H54 (cell line): ENCODE results near the gene SIAH1.
A peak's percentile ranks its signal among the peaks of the same experiment; 100 is the strongest.
"Not testable (repeated sequence)": the region's sequence is repeated elsewhere in the genome, so short reads cannot be mapped to it uniquely, and the experiment has no call there.

ENCODE experiments used
- DNase-seq: peaks from one replicate; pipeline ENCODE4 v3.0.0; 2011; ENCODE audit warnings: low spot score, mixed read lengths; ENCODE audit not compliant: insufficient read length
- FAIRE-seq: peaks from 3 replicates; lab custom pipeline; 2011; peaks lifted over from hg19 to GRCh38; lab: Jason Lieb, UNC
- POLR2A ChIP-seq: IDR thresholded peaks from 2 replicates; pipeline ENCODE4 v1.6.1; 2011; ENCODE audit warnings: low read depth, mild to moderate bottlenecking, low read length

Gene SIAH1

GRCh38 chr16:48381201-48381600 is 4.0 kb downstream of the SIAH1 start:
- FAIRE-seq (no peak), DNase-seq (no peak)
- TF ChIP-seq POLR2A: no peak

GRCh38 chr16:48378836-48379235 is 6.4 kb downstream of the SIAH1 start:
- TF ChIP-seq POLR2A: no peak
- FAIRE-seq: no peak
- DNase-seq: no peak

GRCh38 chr16:48378276-48378675 is 6.9 kb downstream of the SIAH1 start:
- no peak for FAIRE-seq
- no peak for TF ChIP-seq POLR2A
- DNase-seq: no peak

GRCh38 chr16:48377301-48377700 is 7.9 kb downstream of the SIAH1 start:
- DNase-seq, FAIRE-seq: not testable (repeated sequence)

DNA sequence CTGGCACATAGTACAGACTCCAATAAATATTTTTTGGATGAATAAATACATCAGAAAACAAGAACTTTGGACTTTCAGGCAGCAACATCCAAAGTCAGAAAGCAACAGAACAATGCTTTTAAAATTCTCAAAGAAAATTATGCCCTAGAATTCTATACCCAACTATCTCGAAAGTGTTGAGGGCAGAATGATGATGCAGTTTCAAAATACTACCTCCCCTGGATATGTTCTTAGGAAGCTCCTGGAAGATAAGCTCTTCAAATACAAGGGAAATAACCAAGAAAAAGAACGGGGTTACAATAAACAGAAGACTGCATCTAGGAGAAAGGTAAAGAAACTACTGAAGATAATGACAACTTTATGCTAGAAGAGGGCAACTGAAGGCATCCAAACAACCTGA is 11.0 kb downstream of the SIAH1 start:
- no peak for TF ChIP-seq POLR2A
- FAIRE-seq (no peak), DNase-seq (no peak)

DNA sequence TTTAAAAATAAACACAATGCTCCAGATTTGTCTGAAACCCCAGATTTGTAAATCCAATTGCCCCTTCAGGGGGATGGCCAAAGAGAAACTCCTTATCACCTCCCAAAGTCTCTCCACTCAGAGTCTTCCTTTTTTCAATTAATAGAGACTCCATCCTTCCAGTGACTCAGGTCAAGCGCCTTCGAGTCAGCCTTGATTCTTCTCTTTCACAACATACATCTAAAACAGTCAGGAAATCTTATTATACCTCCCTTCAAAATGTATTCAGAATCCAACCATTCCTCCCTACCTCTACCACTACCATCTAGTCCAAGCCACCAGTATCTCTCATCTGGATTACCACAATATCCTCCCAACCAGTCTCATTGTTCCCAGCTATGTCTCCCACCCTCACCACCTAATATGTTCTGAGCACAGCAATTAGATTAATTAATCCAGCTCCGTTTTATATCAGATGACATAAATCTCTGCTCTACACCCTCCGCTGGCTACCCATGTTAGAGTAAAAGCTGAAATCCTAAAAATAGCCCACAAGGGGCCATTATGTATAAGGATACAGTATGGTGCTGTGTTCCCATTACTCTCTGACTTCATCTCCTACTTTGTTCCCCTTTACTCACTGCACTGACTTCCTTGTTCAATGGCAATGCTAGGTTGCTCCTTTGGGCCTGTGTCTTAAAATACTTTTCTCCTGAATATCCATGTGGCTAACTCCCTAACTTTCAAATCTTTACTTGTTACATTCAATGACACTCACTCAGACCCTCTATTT is 11.8 kb downstream of the SIAH1 start:
- no peak for TF ChIP-seq POLR2A
- peak; percentile 48 for FAIRE-seq
- DNase-seq: no peak

GRCh38 chr16:48372744-48373143 is 12.5 kb downstream of the SIAH1 start:
- no peak for DNase-seq
- no peak for TF ChIP-seq POLR2A
- no peak for FAIRE-seq

- no peak for TF ChIP-seq POLR2A
- FAIRE-seq: peak; percentile 15
- DNase-seq: no peak
Measured at GRCh38 chr16:48371393-48371780, 13.8 kb downstream of the SIAH1 start.

- not testable (repeated sequence) for FAIRE-seq, DNase-seq
Measured at GRCh38 chr16:48370668-48371392, 14.4 kb downstream of the SIAH1 start.

- DNase-seq (no peak), FAIRE-seq (no peak)
- TF ChIP-seq POLR2A: no peak
Measured at GRCh38 chr16:48370229-48370628, 15.0 kb downstream of the SIAH1 start.

GRCh38 chr16:48369765-48370164 is 15.4 kb downstream of the SIAH1 start:
- no peak for TF ChIP-seq POLR2A
- DNase-seq: no peak
- FAIRE-seq: no peak

GRCh38 chr16:48367441-48368049 is 17.7 kb downstream of the SIAH1 start:
- FAIRE-seq: peak; percentile 11

GRCh38 chr16:48366165-48367093 is 18.8 kb downstream of the SIAH1 start:
- DNase-seq: no peak
- TF ChIP-seq POLR2A: no peak
- FAIRE-seq: peak; percentile 67

More at GRCh38 chr16:48367441-48368049, 17.7 kb downstream of the SIAH1 start:
- no peak for TF ChIP-seq POLR2A
- no peak for DNase-seq
